NAMALWA (cell line): ENCODE measurements around the gene GXYLT2.

Source experiments
- DNase-seq: peaks from one replicate; pipeline ENCODE4 v3.0.0-alpha.2; 2015; ENCODE audit warnings: low spot score

GXYLT2 gene, protein sequence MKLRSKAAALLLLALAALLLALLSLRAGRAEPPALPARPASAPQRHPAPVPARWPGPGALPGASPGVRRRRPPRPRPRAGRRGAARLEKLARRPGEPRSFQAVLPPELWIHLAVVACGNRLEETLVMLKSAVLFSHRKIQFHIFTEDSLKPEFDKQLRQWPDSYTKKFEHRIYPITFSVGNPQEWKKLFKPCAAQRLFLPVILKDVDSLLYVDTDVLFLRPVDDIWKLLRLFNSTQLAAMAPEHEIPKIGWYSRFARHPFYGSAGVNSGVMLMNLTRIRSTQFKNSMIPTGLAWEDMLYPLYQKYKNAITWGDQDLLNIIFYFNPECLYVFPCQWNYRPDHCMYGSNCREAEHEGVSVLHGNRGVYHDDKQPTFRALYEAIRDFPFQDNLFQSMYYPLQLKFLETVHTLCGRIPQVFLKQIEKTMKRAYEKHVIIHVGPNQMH

DNA sequence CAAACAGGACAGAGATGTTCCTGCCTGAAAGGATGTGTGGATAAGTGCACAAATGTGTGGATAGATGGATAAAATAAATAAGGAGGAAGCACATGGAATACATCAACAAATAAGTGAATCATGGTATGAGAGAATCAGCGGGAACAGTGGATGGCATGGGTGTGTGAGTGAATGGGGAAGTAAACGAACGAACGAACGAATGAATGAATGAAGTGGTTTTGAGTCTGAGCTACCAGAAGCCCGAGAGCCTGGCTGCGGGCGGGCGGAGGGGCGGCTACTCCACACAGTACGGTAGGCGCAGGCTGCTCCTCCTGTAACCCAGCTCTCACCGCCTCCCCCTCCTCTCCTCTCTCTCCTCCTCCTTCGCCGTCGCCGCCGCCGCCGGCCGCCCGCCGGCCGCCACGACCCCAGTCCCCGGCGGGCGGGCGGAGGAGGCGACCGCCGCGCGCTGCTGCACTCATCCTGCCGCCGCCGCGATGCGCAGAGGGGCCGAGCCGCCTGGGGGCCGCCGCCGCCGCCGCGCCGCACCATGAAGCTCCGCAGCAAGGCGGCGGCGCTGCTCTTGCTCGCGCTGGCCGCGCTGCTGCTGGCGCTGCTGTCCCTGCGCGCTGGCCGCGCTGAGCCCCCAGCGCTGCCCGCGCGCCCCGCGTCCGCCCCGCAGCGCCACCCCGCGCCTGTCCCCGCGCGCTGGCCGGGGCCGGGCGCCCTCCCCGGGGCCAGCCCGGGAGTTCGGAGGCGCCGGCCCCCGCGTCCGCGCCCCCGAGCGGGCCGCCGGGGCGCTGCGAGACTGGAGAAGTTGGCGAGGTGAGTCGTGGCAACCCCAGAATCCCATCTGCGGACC is at the start of gene GXYLT2:
TSS of gene GXYLT2 (plus strand) at position 342 of the 841 bp plus-strand sequence. CDS start at position 530, 188 bp downstream.
- no peak for DNase-seq

DNA sequence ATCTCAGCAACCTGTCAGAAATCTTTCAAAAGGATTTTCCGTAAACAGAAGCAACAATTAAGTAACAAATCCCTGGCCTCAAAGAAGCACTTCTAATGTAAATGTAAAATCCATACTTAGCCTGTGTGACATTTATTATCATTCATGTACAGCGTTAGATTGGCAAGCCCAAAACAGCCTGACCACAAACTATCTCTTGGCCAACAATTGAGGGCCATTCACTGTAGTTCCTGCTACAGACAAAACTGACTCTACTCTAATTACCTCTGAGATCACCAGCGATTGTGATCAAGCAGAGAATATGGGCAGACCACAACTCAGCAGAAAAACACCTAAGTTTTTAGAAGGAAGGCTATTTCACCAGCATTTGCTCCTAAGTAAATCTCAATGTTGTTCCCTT is 48.8 kb upstream of the GXYLT2 start:
- DNase-seq, result no peak

DNA sequence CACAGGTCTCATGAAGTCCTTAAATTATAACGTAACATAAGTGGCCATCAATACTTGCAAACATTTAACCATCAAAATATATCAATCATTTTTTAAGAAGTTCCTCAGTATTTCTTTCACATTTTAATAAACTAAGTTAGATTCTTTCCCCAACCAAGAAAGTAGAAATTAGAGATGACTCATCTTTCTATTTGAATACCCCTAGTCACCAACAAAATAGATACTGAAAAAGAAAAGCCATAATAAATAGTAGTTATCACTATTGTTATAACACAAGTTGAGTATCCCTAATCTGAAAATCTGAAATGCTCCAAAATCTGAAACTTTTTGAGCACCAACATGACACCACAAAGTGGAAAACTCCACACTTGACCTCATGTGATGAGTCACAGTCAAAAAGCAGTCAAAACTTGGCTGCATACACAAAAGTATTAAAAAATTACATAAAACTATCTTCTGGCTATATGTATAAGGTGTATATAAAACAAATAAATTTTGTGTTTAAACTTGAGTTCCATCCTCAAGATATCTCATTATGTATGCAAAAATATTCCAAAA is 43.3 kb upstream of the GXYLT2 start:
- no peak for DNase-seq

DNA sequence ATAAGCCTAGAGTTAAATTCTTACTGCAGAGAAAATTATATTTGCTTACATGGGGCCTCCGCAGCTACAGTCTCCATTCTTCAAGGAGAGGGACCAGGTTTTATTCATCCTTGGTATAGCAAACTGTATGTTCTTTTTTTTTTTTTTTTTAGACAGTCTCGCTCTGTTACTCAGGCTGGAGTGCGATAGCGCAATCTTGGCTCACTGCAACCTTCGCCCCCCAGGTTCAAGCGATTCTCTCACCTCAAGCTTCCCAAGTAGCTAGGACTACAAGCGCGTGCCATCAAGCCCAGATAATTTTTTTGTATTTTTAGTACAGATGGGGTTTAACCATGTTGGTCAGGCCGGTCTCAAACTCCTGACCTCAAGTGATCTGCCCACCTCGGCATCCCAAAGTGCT is 41.7 kb upstream of the GXYLT2 start:
- DNase-seq, result no peak

DNA sequence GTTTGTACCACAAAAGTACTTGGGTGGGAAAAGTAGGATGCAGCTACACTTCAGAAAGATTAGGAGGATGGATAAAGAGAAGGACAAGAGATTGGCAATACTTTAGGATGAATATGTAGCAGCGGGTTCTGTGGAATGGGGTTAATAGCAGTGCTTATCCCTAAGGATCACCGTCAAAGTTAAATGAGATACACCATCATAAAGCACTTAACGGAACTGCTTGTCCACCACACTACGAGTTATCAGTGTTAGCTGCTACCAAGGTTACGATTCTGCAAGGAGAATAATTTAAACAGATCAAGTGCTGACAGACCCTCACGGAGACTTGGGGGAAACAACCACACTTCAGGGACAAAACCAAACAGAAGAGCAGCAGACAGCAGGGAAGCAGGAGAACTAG is 40.6 kb upstream of the GXYLT2 start:
- peak; percentile 3 for DNase-seq

DNA sequence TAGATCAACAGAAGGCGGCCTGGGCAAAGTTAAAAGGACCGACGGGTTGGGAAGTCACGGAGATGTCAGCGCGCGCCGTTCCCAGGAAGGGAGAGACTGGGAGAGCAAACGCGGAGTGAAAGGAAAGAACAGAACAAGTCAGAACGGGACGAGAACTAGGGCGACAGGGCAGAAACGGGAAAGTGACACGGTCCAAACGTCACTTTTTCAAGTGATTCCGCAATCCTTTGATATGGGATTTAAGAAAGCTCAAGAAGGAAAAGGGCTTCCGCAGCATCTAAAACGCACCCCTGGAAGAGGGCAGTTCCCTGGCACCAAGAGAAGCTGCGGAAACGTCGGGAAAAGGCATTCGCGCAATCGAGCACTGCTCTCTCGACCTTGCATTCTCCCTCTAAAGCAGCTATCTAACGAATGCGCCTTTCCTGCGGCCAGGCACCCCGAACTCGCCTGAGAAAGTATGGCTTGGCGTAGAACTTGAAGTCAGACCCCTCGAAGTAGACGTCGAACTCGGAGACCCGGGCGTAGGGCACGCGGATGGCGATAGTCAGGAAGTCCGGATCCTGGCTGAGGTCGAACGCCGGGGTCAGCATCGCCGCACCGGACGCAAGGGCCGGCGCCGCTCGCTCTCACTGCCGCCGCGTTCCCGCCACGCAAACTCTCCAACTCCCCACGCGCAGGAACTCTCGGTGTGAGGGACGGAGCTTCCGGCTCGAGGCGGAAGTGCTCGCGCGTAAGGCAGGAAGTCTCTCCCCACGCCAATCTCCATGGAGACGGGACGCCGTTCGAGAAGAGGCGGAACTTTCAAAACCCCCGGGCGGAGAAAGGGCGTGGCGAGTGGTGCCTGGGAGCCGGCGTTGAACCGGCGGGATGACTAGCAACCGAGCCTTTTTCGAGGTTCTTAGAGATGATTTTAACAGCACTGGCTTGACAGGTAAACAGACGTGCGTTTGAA is 39.8 kb upstream of the GXYLT2 start, which contains the start of gene SHQ1:
TSS of gene SHQ1 (minus strand) at position 695 of the 952 bp plus-strand sequence. CDS start at position 590, 105 bp downstream.
- DNase-seq, result peak; percentile 92

DNA sequence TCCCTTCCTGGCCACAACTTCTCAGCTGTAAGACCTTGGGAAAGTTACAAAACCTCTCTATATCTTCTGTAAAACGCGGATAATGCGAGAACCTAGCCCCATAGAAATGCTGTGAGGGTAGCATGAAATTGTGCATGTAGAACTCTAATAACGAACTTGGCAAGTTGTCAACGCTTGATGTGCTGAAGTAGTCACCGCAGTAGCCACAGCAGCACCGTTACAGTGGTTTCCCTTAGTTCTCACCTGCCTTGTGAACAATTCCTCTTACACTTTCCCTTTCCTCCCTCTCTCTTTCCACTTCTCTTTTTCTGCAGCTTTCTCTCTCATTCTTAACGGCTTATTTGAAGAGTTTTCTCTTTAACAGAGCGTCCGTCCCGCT is 39.2 kb upstream of the GXYLT2 start:
- DNase-seq, result peak; percentile 54

DNA sequence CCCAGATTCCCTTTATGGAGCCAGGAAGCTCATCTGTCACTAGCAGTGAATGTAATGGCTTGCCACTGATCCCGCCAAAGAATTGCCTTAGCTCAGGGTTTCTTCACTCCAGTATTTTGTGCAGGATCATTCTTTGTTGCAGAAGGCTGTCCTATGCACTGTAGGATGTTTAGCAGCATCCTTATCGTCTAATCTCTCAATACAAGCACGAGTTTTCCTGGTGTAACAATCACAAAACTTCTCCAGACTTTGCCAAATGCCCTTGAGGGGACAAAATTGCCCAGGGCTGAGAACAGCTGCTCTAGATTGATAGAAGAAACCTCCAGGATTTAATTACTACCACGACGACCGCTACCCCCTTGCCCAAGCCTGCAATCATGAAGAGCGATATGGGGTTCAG is 32.8 kb upstream of the GXYLT2 start:
- no peak for DNase-seq

DNA sequence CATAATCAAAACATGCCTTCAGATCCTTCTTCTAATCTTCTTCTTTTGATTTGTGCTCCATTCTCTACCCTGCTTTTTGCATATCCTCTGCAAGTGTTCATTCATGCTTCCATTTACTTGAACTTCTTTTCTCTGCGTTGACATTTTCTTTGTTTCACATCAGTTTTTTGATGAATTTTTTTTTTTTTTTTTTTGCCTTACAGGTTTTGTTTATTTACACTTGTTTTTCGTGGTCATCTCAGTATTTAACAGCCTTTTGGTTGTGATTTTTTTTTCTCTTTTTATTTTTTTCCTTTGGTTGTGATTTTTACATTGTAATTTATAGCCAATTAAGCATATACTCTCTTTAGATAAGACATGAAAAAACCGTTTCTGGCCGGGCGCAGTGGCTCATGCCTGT is 27.8 kb upstream of the GXYLT2 start:
- no peak for DNase-seq

DNA sequence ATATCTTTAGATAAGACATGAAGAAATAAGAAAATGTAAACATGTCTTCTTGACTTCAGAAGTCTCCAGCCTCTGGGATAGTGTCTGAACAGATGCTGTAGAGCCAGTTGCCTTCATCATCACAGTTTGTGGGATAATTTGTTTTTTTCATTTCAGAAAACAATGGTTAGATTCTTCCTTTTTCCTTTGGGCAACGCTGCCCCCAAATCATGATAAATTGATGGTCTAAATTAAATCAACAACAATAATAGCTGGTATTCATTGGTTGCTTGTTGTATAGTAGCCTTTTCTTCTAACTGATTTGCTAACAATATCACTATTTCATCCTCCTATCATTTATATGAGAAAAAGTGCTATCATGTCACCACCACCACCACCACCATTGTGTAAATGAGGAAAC is 27.0 kb upstream of the GXYLT2 start:
- DNase-seq, result no peak

DNA sequence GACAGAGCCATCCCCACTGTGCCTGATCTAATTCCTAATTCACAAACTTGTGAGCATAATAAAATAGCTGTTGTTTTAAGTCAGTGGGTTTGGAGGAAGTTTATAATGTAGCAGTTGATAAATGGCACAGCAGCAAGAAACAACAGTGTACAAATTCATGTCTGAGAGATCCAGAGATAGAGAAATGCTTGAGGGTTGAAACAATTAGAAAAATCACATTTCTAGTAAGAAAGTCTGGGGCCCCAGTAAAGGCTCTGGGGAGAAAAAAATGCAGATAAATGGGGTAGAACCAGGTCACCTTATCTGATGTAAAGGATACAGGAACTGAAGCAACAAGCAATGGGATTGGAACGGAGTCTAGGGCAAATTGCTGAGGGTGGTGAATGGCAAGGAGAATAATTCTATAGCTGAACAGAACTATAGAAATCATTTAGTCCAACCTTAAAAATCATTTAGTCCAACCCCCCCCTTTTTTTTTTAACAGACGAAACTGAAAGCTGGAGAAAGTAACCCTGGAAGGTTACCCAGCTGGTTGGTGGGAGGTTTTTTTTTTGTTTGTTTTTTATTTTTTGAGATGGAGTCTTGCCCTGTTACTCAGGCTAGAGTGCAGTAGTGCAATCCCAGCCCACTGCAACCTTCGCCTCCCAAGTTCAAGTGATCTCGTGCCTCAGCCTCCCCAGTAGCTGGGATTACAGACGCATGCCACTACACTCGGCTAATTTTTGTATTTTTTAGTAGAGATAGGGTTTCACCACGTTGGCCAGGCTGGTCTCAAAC is 25.3 kb upstream of the GXYLT2 start:
- no peak for DNase-seq

DNA sequence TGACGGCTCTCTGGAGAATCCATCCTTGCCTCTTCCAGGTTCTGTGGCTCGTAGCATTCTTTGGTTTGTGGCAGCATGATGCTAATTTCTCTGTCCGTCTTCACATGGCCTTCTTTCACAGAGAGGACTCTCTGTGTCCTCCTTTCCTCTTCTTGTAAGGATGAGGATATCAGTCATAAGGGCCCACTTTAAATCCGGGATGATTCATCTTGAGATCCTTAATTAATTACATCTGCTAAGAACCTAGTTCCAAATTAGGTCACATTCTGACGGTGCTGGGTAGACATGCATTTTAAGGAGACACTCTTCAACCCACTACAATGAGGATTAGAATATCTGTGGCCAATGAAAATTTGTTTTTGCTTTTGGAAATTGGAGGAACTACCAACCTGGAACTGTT is 15.7 kb upstream of the GXYLT2 start:
- DNase-seq, result no peak

DNA sequence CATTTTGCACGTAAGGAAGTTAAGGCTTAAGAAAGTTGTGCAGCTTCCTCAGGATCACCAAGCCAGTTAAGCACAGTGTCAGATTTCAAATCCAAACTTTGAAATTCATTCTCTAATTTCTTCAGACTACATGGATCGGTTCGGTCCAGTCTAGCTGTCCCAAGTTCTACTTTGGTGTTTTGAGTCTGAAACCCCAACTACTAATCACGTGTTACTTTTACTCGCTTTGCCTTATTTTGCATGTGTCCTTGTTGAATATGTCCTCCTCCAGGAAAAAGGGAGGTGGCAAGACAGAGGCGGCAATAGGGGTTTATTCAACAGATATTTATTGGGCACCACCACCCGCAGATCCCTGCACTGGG is 522 bp upstream of the GXYLT2 start:
- no peak for DNase-seq

DNA sequence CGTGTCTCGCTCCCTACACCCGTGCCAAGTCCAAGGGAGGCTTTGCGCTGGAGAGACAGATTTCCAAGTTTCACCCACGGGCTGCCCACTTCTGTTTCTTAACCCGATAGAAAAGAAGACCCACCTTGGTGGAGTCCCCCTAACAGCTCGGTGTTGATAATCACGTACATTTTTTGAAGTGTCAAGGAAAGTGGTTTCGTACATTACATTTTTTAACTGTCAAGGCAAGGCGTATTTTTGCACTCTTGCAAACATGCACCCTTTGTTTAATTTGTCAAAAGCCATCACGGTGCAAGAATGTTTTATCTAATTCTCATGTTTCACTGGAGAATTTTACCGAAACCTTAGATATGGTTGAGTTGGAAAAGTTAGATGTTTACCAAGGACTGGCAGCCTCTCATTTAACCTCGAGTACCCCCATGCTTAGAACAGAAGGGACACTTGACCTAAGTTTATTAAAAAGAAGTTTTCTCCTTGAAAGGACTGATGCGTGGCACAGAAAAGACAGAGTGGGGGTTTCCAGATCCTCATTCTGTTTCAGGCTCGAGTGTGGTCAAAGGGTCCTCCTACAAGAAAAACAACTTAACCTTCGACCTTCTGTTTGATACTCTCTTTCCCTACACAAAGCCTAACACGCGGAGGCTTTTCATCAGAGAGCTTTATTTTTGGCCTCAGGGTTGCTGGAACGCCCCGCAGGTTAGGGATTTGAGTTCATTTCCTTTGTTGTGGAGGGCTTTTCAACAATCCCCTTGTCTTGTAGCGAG is 882 bp downstream of the GXYLT2 start:
- no peak for DNase-seq

DNA sequence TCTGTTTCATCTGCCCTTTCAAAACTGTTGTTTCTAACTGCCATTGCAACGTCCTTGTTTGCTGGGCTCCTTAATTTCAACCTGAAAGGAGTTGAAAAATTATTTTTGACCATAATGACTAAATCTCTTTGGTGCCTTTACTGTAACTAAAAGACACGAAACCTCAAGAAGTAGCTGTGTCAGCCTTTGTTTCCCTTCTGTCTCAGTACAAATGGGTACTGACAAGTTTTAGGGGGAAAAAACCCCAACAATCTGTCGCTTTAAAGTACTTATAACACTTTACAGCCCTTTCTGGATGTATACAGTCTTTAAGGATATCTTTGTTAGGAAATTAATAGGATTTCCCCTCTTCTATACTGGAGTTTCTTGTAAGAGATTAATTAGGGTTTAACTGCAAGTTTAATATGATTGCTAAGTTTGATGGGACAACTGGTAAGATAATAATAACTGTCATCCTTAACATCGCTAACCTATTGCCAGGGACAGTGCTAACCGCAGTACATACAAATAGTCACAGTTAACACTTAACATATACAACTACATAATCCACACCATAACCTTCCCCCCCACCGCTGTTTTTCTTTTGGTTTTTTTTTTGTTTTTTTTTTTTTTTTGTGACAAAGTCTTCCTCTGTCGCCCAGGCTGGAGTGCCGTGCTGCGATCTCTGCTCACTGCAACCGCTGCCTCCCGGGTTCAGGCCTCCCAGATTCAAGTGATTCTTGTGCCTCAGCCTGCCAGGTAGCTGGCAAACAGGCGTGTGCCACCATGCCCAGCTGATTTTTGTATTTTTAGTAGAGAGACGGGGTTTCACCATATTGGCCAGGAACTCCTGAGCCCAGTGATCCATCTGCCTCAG is 1.7 kb downstream of the GXYLT2 start:
- DNase-seq, result no peak

DNA sequence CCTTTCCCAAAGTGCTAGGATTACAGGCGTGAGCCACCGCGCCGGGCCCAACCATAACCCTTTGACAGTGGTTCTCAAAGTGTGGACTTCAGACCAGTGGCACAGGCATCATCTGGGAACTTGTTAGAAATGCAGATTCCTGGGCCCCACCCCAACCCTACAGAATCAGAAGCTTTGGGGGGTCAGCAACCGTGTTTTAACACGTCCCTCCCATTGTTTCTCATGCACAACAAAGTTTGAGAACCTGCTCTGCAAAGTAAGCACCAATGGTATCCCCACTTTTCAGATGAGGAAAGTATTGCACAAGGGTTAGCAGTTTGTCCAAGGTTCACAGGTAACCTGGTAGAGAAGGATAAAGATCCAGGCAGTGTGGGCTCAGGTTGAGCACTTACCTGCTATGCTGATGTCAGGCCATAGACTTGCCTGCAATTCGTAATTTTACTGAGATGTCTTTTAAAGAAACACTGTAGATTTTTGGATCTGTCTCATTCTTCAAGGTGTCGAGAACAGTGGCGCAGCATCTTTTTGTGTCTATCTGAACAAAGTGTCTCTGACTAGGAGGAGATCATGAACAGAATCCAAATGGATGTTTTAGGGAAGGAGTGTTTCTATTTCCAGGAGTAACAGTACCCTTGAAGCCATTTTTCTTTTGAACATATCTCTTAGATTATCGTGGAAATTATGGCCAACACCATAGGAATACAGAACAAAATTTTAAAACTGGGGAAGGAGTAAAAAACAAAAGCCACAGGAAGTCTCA is 2.5 kb downstream of the GXYLT2 start:
- no peak for DNase-seq

DNA sequence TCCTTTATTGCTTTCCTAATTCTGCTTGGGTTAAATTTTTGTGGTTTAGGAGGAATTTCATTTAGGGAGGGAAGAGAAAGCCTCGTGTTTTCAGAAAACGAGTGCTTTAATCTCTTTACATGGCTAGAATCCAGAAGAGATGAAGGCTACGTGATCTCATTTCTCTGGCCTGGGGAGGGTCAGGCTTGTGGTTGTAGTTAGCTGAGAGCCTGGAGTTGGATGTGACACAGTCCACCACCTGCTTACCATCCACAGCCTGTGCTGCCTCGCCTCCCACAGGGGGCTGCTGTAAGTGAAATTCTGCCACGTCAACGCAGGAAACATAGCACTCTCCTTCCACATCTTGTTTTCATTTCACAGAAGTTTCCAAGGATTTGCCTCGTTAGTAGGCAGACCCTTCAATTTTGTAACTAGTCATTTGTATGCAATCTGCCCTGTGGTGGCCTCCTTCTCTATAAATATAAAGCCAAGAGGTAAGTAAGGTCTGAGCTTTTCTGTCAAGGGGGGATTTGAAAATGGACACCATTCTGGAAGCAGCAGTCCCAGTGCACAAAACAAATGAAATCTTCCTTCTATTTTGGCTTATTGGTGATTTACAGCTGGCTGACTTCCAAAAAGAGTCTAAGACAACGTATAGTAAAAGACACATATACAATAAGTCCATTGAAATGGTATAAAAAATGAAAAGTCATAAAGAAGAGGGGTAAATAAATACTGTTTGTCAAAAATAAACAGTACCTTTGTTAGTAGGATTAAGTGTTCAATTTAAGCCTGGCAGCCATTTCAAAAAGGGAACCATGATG is 3.4 kb downstream of the GXYLT2 start:
- DNase-seq, result no peak
